H9 (cell line): ENCODE data around the gene COP1. TPM values are rescaled to one million over a fixed set of nuclear protein-coding genes. Genes with fewer than 3 reads are reported as not detected.

ENCODE experiments used
- DNase-seq: peaks from one replicate; pipeline ENCODE4 v3.0.0-alpha.2; 2017
- H2AFZ ChIP-seq: one replicate; pipeline ENCODE4 v1.6.1; 2013; ENCODE audit warnings: mild to moderate bottlenecking, low read length, control low read depth, moderate library complexity
- H2AK5ac ChIP-seq: 2 replicates; pipeline ENCODE4 v1.6.1; 2013; ENCODE audit warnings: low read length, control low read depth, mixed read lengths; ENCODE audit not compliant: insufficient read length
- H2BK120ac ChIP-seq: one replicate; pipeline ENCODE4 v1.6.1; 2013; ENCODE audit warnings: low read depth, mild to moderate bottlenecking, low read length, control low read depth, inconsistent platforms; ENCODE audit not compliant: poor library complexity, severe bottlenecking
- H2BK12ac ChIP-seq: 2 replicates; pipeline ENCODE4 v1.6.1; 2013; ENCODE audit warnings: low read length, control low read depth, mixed read lengths, low read depth; ENCODE audit not compliant: insufficient read length
- H2BK15ac ChIP-seq: 2 replicates; pipeline ENCODE4 v1.6.1; 2013; ENCODE audit warnings: low read depth, low read length, control low read depth
- H2BK20ac ChIP-seq: one replicate; pipeline ENCODE4 v1.6.1; 2013; ENCODE audit warnings: low read depth, mild to moderate bottlenecking, low read length, control low read depth, inconsistent platforms; ENCODE audit not compliant: poor library complexity, severe bottlenecking
- H2BK5ac ChIP-seq: 2 replicates; pipeline ENCODE4 v1.6.1; 2013; ENCODE audit warnings: low read length, control low read depth, mixed read lengths; ENCODE audit not compliant: insufficient read length
- H3K14ac ChIP-seq: 2 replicates; pipeline ENCODE4 v1.6.1; 2013; ENCODE audit warnings: low read length, control low read depth; ENCODE audit not compliant: insufficient read depth
- H3K18ac ChIP-seq: 2 replicates; pipeline ENCODE4 v1.6.1; 2013; ENCODE audit warnings: low read depth, mild to moderate bottlenecking, mixed read lengths, low read length, control low read depth; ENCODE audit not compliant: insufficient read length
- H3K23ac ChIP-seq: 2 replicates; pipeline ENCODE4 v1.6.1; 2013; ENCODE audit warnings: low read length, control low read depth, mixed read lengths, low read depth; ENCODE audit not compliant: insufficient read length
- H3K23me2 ChIP-seq: 2 replicates; pipeline ENCODE4 v1.6.1; 2013; ENCODE audit warnings: low read depth, mild to moderate bottlenecking, mixed read lengths, low read length, control low read depth; ENCODE audit not compliant: insufficient read length, poor library complexity, severe bottlenecking
- H3K27ac ChIP-seq: 2 replicates; pipeline ENCODE4 v1.5.1; 2013; ENCODE audit warnings: low read length, control low read depth, mixed read lengths, low read depth; ENCODE audit not compliant: insufficient read length
- H3K27me3 ChIP-seq: 2 replicates; pipeline ENCODE4 v1.6.1; 2013; ENCODE audit warnings: low read length, control low read depth, inconsistent platforms; ENCODE audit not compliant: insufficient read depth
- H3K4ac ChIP-seq: 2 replicates; pipeline ENCODE4 v1.6.1; 2013; ENCODE audit warnings: low read depth, mild to moderate bottlenecking, control low read depth, inconsistent platforms, low read length, moderate library complexity
- H3K4me1 ChIP-seq: 2 replicates; pipeline ENCODE4 v1.6.1; 2013; ENCODE audit warnings: low read length, control low read depth, inconsistent platforms; ENCODE audit not compliant: insufficient read depth
- H3K4me2 ChIP-seq: 2 replicates; pipeline ENCODE4 v1.6.1; 2013; ENCODE audit warnings: low read length, control low read depth, mixed read lengths; ENCODE audit not compliant: insufficient read length, insufficient read depth
- H3K56ac ChIP-seq: 2 replicates; pipeline ENCODE4 v1.6.1; 2013; ENCODE audit warnings: low read depth, mild to moderate bottlenecking, mixed read lengths, low read length, control low read depth; ENCODE audit not compliant: insufficient read length
- H3K79me1 ChIP-seq: 2 replicates; pipeline ENCODE4 v1.6.1; 2013; ENCODE audit warnings: low read depth, mild to moderate bottlenecking, moderate library complexity, low read length, control low read depth, inconsistent platforms; ENCODE audit not compliant: insufficient read depth, poor library complexity, severe bottlenecking
- H3K79me2 ChIP-seq: 2 replicates; pipeline ENCODE4 v1.6.1; 2013; ENCODE audit warnings: low read length, control low read depth, inconsistent platforms; ENCODE audit not compliant: insufficient read depth
- H3K9ac ChIP-seq: 2 replicates; pipeline ENCODE4 v1.6.1; 2013; ENCODE audit warnings: low read length, control low read depth, mixed read lengths; ENCODE audit not compliant: insufficient read length; ENCODE audit errors: extremely low read depth
- H3K9me3 ChIP-seq: one replicate; pipeline ENCODE4 v1.6.1; 2013; ENCODE audit warnings: low read depth, low read length, inconsistent platforms; ENCODE audit not compliant: control insufficient read depth
- H3T11ph ChIP-seq: one replicate; pipeline ENCODE4 v1.6.1; 2013; ENCODE audit warnings: mild to moderate bottlenecking, low read length, control low read depth, inconsistent platforms
- H4K20me1 ChIP-seq: one replicate; pipeline ENCODE4 v1.6.1; 2013; ENCODE audit not compliant: control insufficient read depth, insufficient read length, insufficient read depth
- H4K5ac ChIP-seq: 2 replicates; pipeline ENCODE4 v1.6.1; 2013; ENCODE audit warnings: low read depth, mild to moderate bottlenecking, mixed read lengths, low read length, control low read depth; ENCODE audit not compliant: insufficient read length
- H4K8ac ChIP-seq: replicated peaks from 2 replicates; pipeline ENCODE4 v1.6.1; 2013; ENCODE audit warnings: low read length, control low read depth, mixed read lengths, low read depth; ENCODE audit not compliant: insufficient read length
- H4K91ac ChIP-seq: 2 replicates; pipeline ENCODE4 v1.6.1; 2013; ENCODE audit warnings: low read depth, mild to moderate bottlenecking, moderate library complexity, mixed read lengths, low read length, control low read depth; ENCODE audit not compliant: insufficient read length
- H3K27ac Mint-ChIP-seq, 3 experiments: 2 replicates in 2 of 3; 3 replicates in 1 of 3; pipeline ENCODE4 v1.8.0; 2020 to 2021; ENCODE audit warnings: mixed read lengths in 3 of 3, mild to moderate bottlenecking in 1 of 3, moderate library complexity in 1 of 3
- H3K27me3 Mint-ChIP-seq: 2 replicates; pipeline ENCODE4 v1.8.0; 2021; ENCODE audit warnings: low read depth, mild to moderate bottlenecking, moderate library complexity, mixed read lengths
- H3K36me3 Mint-ChIP-seq, 3 experiments: 2 replicates in 2 of 3; 3 replicates in 1 of 3; pipeline ENCODE4 v1.8.0; 2020 to 2021; ENCODE audit warnings: low read depth in 3 of 3, mixed read lengths in 3 of 3; ENCODE audit not compliant: insufficient read depth in 1 of 3
- H3K4me1 Mint-ChIP-seq, 2 experiments: 2 replicates each; pipeline ENCODE4 v1.8.0; 2020; ENCODE audit warnings: mixed read lengths in 2 of 2
- H3K4me3 Mint-ChIP-seq, 2 experiments: 2 replicates in 1 of 2; 3 replicates in 1 of 2; pipeline ENCODE4 v1.8.0; 2020 to 2021; ENCODE audit warnings: mild to moderate bottlenecking in 2 of 2, mixed read lengths in 2 of 2, moderate library complexity in 1 of 2
- H3K9me3 Mint-ChIP-seq, 2 experiments: 2 replicates in 1 of 2; 3 replicates in 1 of 2; pipeline ENCODE4 v1.8.0; 2020; ENCODE audit warnings: mild to moderate bottlenecking in 2 of 2, mixed read lengths in 2 of 2, moderate library complexity in 1 of 2
- CTCF ChIP-seq: fragments of 200-600 bp; sonication (generic); conservative IDR thresholded peaks from 3 replicates; pipeline ENCODE4 v1.8.0; 2021; ENCODE audit warnings: antibody characterized with exemption, mild to moderate bottlenecking
- WGBS: extraction: QIAGEN DNeasy Blood & Tissue Kit; methylation state at CpG from one replicate; pipeline ENCODE4 v1.1.7; 2013; ENCODE audit warnings: missing lambda C conversion rate, low lambda C conversion rate, mixed read lengths; ENCODE audit not compliant: insufficient read length; ENCODE audit errors: extremely low coverage; 5-methylcytosine and 5-hydroxymethylcytosine counted together
- total RNA-seq: library from RNA; stranded (reverse); gene quantifications from 2 replicates; pipeline ENCODE4 v1.2.1, GENCODE V29; 2021

Gene COP1
- total RNA-seq, 1 experiment from 2014 or later, result 41.3 TPM

- H2AK5ac ChIP-seq, result no peak overlapping the region
- DNase-seq, result no peak
These were observed 230.0 kb downstream of the COP1 start for GRCh38 chr1:175976865-175977642.

More at GRCh38 chr1:175976865-175977642, 230.0 kb downstream of the COP1 start:
- Mint-ChIP-seq H3K4me3 (no peak overlapping the region), H3K27me3 (no peaks in the 10 kb centered on the region), H3K27ac (no peak overlapping the region), H3K36me3 (peaks cover 10 to 12% (median 11%) of the 10 kb centered on the region in 3 experiments), H3K9me3 (no peaks in the 10 kb centered on the region; a peak in 1 of 5 replicates), H3K4me1 (no peaks in the 10 kb centered on the region)
- WGBS, result no CpG with 5 or more reads among the region's 1 CpG
- H3K27ac ChIP-seq, result no peak overlapping the region
- no peak for TF ChIP-seq CTCF
- H3K23ac ChIP-seq, result no peak overlapping the region
- H2BK5ac ChIP-seq, result no peak overlapping the region
- H3K18ac ChIP-seq, result no peak overlapping the region
- no peaks in the 10 kb centered on the region for H3K27me3 ChIP-seq
- no peak overlapping the region for H2BK12ac ChIP-seq
- H3K14ac ChIP-seq, result no peak overlapping the region
- no peak overlapping the region for H3K9ac ChIP-seq
- H2BK15ac ChIP-seq, result no peak overlapping the region
- H3K79me2 ChIP-seq, result no peaks in the 10 kb centered on the region
- no peaks in the 10 kb centered on the region for H3K23me2 ChIP-seq
- no peak overlapping the region for H4K5ac ChIP-seq
- H4K8ac ChIP-seq, result no peak overlapping the region
- no peak overlapping the region for H4K91ac ChIP-seq
- no peaks in the 10 kb centered on the region for H3K4me1 ChIP-seq
- no peak overlapping the region for H2AFZ ChIP-seq
- H4K20me1 ChIP-seq, result no peaks in the 10 kb centered on the region
- no peak overlapping the region for H3K4ac ChIP-seq
- H3K9me3 ChIP-seq, result no peaks in the 10 kb centered on the region
- no peaks in the 10 kb centered on the region for H3K79me1 ChIP-seq
- no peak overlapping the region for H3K4me2 ChIP-seq
- H2BK120ac ChIP-seq, result no peak overlapping the region
- no peak overlapping the region for H2BK20ac ChIP-seq
- no peak overlapping the region for H3T11ph ChIP-seq
- no peak overlapping the region for H3K56ac ChIP-seq
